ENCODE measurements around the gene GAGE12D.
"Not testable (repeated sequence)": the region's sequence is repeated elsewhere in the genome, so short reads cannot be mapped to it uniquely, and the experiment has no call there.

The GAGE12D gene, protein sequence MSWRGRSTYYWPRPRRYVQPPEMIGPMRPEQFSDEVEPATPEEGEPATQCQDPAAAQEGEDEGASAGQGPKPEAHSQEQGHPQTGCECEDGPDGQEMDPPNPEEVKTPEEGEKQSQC

GRCh38 chrX:49541433-49541832 is at the start of gene GAGE12D:
Gene GAGE12D, plus strand, starts transcription at chrX:49541733. Its CDS starts 1,155 bp downstream, at chrX:49542888.
- not testable (repeated sequence) for DNase-seq

GRCh38 chrX:49531877-49532276 is 9.7 kb upstream of the GAGE12D start, which contains the start of gene GAGE12C:
Gene GAGE12C, plus strand, starts transcription at chrX:49532177. Its CDS starts 1,155 bp downstream, at chrX:49533332.
- DNase-seq = not testable (repeated sequence)

DNA sequence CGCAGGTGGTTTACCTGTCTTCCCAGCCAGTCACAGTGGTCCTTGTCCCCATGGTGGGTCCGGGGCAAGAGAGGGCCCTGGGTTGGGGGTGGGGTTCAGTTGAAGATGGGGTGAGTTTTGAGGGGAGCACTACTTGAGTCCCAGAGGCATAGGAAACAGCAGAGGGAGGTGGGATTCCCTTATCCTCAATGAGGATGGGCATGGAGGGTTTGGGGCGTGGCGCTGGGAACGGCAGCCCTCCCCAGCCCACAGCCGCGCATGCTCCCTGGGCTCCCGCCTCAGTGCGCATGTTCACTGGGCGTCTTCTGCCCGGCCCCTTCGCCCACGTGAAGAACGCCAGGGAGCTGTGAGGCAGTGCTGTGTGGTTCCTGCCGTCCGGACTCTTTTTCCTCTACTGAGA is 9.5 kb downstream of the GAGE12D start, which contains the start of gene GAGE12E:
Gene GAGE12E (plus strand): TSS at position 301 of the 400 bp plus-strand sequence. CDS start 1,155 bp downstream, outside the sequence.
- DNase-seq = not testable (repeated sequence)

- DNase-seq = not testable (repeated sequence)
These were observed 19.0 kb downstream of the GAGE12D start, which contains the start of gene GAGE12F for GRCh38 chrX:49560542-49560941. Gene GAGE12F, plus strand, starts transcription at chrX:49560842. Its CDS starts 1,155 bp downstream, at chrX:49561997.

DNA sequence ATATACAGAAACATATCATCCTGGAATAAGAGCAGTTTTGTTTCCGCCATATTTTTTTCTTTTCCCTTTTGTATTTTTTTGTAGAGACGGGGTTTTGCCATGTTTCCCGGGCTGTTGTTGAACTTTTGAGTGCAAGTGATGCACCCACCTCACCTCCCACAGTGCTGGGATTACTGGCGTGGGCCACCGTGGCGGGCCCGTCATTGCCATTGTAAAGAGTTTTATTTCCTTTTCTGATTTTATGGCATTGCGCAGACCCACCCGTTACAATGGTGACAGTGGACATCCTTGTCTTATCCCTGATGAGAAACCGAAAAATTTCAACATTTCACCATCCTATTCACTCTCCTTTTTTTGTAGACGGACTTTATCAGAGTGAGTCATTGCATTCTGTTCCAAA is 27.2 kb downstream of the GAGE12D start:
- DNase-seq = not testable (repeated sequence)

GRCh38 chrX:49569152-49569551 is 27.6 kb downstream of the GAGE12D start:
- not testable (repeated sequence) for DNase-seq

DNA sequence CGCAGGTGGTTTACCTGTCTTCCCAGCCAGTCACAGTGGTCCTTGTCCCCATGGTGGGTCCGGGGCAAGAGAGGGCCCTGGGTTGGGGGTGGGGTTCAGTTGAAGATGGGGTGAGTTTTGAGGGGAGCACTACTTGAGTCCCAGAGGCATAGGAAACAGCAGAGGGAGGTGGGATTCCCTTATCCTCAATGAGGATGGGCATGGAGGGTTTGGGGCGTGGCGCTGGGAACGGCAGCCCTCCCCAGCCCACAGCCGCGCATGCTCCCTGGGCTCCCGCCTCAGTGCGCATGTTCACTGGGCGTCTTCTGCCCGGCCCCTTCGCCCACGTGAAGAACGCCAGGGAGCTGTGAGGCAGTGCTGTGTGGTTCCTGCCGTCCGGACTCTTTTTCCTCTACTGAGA is 28.6 kb downstream of the GAGE12D start, which contains the start of gene GAGE12G:
Gene GAGE12G (plus strand): TSS at position 301 of the 400 bp plus-strand sequence. CDS start 1,155 bp downstream, outside the sequence.
- not testable (repeated sequence) for DNase-seq

DNA sequence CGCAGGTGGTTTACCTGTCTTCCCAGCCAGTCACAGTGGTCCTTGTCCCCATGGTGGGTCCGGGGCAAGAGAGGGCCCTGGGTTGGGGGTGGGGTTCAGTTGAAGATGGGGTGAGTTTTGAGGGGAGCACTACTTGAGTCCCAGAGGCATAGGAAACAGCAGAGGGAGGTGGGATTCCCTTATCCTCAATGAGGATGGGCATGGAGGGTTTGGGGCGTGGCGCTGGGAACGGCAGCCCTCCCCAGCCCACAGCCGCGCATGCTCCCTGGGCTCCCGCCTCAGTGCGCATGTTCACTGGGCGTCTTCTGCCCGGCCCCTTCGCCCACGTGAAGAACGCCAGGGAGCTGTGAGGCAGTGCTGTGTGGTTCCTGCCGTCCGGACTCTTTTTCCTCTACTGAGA is 38.1 kb downstream of the GAGE12D start, which contains the start of gene GAGE12H:
Gene GAGE12H (plus strand): TSS at position 301 of the 400 bp plus-strand sequence. CDS start 1,155 bp downstream, outside the sequence.
- DNase-seq = not testable (repeated sequence)

GRCh38 chrX:49589196-49589595 is 47.7 kb downstream of the GAGE12D start, which contains the start of gene GAGE2A:
Gene GAGE2A, plus strand, starts transcription at chrX:49589496. Its CDS starts 1,155 bp downstream, at chrX:49590651.
- DNase-seq = not testable (repeated sequence)

DNA sequence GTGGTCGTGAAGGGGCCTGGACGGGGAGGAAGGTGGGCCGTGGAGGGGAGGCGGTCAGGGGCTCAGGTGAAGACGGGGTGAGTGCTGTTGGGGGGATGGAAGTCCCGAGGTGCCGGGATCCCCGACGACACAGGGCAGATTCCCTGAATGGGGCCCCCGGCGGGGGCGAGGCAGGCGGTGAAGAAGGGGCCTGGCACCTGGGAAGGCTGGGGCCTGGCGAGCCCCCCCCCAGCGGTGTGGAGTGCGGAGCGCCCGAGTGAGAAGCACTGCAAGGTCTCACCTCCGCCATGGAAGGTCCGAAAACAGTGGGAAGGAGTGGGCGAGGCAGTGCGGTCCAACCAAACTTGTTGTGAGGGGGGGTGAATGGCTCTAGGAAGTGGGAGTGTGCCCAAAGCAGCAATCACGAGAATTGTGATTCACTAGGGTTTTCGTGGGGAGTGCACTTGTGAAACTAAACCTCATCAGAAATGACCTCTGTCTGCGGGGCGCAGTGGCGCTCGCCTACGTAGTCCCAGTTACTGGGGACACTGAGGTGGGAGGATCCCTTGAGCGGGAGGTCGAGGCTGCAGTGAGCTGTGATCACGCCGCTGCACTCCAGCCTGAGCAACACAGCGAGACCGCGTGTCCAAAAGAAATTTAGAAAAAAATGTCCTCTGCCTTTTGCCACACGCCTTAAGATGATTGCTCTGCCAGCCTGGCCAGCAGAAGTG is 48.4 kb downstream of the GAGE12D start:
- not testable (repeated sequence) for DNase-seq

DNA sequence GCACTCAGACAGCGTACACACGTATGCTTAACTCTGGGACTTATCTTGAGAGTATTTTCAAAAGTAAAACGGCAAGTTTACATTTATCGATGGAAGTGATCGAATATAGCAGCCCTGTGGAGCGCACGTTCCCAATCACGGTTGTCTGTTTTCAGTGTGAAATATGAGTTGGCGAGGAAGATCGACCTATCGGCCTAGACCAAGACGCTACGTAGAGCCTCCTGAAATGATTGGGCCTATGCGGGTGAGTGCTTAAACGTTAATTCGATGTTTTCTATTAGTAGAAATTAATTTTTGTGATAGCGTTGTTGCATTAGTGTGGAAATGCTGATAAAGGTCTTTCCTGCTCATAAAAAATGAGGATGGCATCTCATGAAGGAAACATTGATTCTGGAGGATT is 49.0 kb downstream of the GAGE12D start:
- not testable (repeated sequence) for DNase-seq

Measured in NCI-H345 (cell line).